Transverse colon (tissue), 3 donors: Measurements from ENCODE around the gene SCEL.

Experiments
- CTCF ChIP-seq, 5 experiments: fragments of 200-600 bp in 3 of 5; fragments of 450-650 bp in 2 of 5; sonication (generic) in 3 of 5; IDR thresholded peaks; 1 replicate in 2 of 5; 2 replicates in 3 of 5; pipeline ENCODE4 v1.5.1; 2016 to 2017; ENCODE audit warnings: antibody characterized with exemption in 5 of 5, inconsistent platforms in 3 of 5, mild to moderate bottlenecking in 2 of 5, moderate library complexity in 1 of 5
- EP300 ChIP-seq: sonication (generic); formaldehyde crosslinking; IDR thresholded peaks from one replicate; pipeline ENCODE4 v1.6.1; 2017; ENCODE audit warnings: antibody characterized with exemption, low read depth
- POLR2A ChIP-seq: fragments of 450-650 bp; IDR thresholded peaks from one replicate; pipeline ENCODE4 v1.6.1; 2016; ENCODE audit warnings: antibody characterized with exemption, mild to moderate bottlenecking, moderate library complexity

- TF ChIP-seq CTCF (IDR thresholded peaks at IDR 0.05) = no peak
- no peak for TF ChIP-seq POLR2A
- no peak for TF ChIP-seq EP300
Observed at GRCh38 chr13:77528834-77529500, 6.5 kb upstream of the SCEL start.
